Measurements from ENCODE around the gene KRT32.

The KRT32 gene

DNA sequence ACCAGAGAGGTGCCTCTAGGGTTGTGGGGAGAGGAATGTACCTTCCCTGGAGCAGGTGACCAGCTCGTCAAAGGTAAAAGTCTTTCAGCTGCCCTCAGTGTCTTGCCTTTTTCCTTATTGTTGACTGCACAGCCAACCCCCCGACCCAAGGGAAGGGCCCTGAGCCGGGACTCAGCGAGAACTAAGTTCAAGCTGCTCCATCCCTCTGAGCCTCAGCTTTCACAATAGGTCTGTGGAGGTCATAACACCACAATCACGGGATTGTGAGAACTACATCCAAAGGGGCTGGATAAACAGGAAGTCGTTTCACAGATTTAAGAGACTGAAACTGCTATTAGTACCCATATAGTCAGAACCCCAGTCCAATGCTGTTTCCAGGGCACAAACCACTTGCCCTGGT, 25.2 kb upstream of the KRT32 start:
- DNase-seq: no peak

DNA sequence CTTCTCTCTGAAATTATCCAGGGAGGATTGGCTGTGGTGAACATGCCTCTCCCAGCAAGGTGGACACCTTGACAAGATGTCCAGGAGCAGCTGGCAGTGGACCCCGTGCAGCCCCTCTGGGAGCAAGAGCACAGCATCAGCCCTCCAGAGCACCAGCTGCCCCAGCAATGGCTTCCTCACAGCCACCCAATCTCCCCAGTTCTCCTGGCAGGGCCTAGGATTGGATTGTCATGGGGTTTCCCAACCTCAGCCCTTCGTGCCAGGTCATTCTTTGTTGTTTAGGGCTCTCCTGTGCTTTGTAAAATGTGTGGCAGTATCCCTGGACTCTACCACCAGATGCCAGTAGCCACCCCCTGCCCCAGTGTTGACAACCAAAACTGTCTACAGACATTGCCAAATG, 24.3 kb upstream of the KRT32 start:
- DNase-seq: no peak

DNA sequence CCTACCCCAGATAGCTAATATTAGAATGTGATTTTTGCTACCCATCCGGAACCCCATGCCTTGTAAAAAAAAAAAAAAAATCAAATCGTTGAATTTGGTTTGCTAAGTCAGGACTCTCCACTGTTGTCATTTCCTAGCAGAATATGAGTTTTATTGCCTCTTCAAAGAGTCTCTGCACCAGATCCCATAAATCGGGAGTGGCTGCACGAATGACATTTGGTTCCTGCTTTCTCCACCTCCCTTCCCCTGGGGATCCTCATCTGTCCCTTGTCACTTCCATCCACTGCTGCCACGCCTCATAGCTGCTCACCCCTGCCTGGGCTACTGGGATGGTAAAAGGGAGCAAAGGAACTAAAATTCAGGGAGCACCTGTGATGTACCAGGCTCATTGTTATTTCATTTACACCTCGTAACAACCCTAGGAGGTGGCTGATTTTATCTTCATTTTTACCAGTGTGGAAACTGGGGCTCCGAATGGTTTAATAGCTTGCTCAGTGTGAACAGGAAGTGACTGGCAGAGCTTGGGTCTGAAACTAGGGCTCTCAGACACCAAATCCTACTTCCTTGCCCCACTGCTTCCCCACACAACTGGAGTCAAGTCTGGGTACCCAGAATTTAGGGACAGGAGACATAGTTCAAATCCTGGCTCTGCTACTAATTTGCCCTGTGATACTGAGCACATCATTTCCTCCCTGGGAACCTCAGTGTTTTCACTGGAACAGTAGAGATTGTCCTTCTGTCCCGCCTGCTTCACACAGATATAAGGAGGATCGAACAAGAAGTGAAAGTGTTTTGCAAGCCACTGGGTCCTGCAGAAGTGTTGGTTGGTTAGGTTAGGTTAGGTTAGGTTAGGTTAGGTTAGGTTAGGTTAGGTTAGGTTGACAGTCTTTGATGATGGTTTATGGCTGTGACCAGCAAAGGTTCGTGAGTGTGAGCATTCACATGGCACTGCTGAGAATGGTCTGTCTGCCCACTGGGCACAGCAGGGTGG, 23.1 kb upstream of the KRT32 start:
- peak in 1 of 3 experiments; percentile 72 for DNase-seq

DNA sequence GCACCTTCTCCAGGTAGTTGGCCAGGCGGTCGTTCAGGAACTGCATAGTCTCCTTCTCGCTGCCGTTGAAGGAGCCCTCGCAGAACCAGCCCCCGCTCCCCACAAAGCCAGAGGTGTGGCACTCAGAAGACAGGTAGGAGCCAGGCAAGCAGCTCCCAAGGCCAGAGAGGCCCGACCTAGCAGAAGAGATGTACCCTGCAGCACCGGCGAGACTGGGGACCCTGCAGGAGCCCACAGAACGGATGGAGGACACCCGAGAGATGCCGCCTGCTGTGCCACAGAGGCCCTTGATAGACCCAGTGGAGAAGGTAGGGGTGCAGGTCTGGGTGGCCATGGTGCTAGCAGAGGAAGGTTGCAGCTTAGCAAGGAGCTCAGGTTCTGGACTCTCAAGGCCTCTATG, 22.3 kb upstream of the KRT32 start, which contains the start of gene KRT36:
Gene KRT36, minus strand, starts transcription at position 380 of the 400 bp plus-strand sequence. Its CDS starts 46 bp downstream, at position 334.
- DNase-seq: no peak

DNA sequence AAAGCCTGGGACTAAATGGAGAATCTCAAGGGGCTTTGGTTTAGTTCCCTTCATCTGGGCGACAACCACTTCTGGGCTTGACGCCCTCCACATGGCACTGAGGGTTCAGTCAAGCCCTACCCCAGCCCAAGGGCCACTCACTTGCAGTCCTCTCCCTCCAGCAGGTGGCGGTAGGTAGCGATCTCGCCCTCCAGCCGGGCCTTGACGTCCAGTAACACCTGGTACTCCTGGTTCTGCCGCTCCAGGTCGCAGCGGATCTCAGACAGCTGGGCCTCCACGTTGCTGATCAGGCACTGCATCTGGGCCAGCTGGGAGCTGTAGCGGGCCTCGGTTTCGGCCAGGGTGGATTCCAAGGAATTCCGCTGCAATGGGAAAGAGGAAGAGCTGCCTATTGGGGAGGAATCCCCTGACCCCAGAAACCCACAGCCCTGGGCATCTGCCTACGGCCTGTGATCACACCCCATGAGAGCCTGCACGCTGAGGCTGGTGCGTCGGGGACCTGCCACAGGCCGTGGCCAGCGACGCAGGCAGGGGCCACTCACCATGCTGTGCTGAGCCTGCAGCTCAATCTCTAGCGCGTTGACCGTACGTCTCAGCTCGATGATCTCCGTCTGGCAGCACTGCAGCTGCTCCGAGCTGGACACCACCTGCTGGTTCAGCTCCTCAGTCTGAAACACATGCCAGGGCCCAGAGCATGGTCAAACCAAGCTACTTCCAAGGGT, 19.8 kb upstream of the KRT32 start:
- no peak for DNase-seq

DNA sequence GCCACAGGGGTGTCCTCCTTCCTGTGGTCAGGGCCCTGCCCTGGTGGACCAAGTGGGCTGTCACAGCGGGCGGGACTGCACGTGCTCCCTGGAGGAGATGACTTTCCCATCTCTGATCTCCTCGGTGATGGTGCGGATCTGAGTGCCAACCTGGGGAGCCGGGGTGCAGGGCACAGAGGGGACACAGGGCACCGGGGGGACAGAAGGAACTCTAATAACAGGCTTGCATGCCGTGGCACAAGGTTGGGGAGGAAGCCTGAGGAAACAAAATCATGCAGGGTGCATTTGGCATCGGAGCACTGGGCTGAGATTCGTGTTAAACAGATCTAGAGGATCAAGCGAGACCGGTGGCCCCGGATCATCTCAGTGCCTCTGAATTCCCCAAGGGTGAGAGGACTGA, 19.1 kb upstream of the KRT32 start:
- DNase-seq: no peak

DNA sequence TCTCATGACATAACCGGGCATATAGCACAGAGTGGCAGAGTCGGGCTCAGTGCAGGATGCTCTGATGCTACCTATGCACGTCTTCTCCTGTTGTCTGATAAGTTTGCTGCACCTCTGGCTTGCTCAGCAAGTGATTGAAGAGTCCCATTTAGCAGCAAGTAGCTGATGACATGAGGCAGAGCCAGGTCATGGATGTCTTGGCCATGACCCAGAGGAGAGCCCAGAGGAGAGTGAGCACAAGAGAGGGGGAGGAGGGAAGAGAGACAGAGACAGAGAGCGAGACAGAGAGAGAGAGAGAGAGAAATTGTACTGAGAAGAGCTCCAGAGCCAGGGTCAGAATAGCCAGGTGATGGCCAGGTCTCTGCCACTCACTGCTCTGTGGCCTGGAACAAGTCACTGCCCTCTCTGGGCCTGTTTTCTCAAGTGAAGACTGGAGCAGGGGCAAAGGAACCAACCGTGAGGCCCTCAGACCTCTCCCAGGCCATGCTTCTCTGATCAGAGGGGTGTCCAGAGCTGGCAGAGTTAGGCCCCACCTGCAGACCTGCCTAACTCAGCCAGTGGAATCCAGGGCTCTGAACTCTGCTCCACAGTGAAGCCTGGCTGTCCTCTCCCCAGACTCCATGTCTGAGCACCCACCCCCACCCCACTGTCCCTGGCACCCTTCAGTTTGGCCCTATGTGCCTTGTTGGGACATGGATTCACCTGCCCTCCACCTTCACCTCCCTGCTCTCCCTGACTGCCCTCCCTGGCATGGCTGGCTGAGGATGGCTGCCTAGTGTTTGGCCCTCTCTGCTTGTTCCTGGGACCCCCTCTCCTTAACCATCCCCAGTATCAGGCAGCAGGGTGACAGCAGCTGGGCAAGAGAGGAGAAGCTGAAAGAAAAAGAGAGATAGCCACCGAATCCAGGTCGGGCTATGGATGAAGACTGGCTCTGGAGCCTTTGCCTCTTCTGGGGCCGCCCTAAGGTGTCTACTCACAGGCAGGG, 18.0 kb upstream of the KRT32 start:
- DNase-seq: no peak

DNA sequence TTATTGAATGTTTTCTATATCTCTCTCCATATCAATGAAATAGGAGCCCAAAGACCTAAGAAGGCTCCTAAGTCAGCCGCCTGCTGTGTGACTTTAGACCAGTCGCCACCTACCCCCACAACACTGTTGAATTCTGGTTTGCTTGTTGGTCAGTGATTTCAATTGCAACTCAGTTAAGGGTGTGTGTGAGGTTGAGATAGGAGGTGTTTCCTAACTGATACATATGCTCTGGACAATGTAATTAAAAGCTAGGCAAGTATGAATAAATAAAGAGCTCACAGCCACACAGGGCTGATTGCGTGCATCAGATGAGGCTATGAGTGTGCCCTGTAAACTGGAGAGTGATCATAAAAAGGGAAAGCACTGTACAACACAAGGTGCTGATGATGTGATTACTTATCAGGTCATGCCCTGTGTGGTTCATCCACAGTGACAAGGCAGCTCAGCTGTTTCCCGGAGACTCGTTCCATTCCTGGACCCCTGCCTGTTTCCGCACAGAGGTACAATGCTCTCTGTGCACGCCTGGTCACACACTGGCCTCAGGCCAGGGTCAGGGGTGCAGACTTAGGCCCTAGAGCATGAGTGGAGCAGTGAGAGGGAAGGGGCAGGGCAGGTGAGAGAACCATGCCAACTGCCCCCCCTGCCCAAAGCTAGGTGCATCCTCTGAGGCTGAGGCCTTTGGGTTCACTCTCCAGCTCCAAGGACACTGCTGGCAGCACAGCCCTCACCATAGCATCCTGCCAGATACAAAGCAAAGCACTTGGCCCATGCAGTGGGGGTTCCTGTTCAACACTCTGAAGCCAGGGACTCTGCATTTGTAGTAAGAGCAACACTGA, 17.0 kb upstream of the KRT32 start:
- DNase-seq: no peak

DNA sequence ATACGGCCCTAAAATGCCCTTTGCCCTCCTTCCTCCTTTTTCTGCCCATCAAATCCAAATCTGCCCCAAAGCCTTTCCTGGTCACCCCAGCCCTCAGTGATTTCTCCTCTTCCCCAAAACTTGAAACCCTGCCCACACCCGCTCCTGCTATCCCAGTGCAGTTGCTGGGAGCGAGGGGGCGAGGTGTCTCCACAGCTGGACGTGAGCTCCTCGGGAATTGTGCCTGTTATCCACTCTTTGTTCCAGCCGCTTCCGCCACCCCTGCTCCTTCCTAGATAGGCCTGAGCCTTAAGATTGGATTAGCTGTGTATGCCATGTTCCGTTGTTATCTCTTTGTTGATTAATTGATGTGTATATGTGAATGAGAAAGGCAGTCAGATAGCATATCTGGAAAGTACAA, 16.3 kb upstream of the KRT32 start:
- no peak for DNase-seq

DNA sequence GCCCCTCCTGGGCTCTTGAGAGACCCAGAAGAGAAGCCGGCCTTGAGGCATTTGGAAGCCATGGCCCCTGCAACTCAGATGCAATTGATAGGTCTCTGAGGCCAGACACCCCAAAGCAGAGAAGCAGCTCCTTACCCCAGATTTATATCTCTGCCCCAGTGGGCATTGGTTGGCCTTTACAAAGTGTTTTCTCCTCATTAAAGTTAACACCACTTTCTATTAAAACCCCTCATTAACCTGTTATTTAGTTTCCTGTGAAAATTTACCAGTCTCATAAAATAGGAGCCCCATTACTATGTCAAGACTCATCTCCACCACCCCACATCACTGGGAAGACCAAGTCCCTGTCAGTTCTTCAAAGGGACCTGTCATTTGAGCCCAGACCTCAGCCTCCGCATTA, 13.8 kb upstream of the KRT32 start, which contains the start of gene KRT35:
Gene KRT35, minus strand, starts transcription at position 116 of the 400 bp plus-strand sequence. Its CDS starts 54 bp downstream, at position 62.
- DNase-seq: no peak

DNA sequence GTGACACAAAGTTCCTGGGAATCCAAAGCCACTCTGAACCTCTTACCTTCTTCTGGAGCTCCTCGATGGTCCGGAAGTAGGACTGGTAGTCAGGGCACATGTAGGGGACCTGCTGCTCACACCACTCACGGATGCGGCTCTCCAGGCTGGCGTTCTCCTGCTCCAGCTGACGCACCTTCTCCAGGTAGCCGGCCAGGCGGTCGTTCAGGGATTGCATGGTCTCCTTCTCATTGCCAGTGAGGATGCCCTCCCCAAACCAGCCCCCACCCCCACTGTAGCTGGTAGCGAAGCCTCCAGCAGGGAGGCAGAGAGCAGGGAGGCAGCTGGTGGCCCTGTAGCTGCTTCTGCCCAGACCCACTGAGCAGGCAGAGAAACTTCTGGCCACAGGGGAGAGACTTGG, 13.4 kb upstream of the KRT32 start:
- DNase-seq: no peak

DNA sequence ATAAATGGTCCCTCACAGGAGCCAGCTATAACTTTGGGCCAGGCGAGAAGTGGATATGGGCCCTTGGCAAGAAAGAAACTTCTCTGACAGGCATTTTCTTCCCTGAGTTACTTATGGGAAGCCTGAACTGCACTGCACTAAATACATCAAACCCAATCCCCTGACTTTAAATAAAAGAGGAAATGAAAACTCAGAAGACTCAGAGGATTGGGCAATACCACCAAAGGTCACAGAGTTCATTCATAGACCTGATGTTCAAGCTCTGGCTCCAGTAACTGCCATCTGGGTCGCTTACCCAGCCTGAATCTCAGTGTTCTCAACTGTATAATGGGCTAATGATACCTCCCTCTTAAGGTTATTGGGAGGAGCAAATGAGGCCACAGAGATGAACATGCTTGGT, 12.9 kb upstream of the KRT32 start:
- DNase-seq: no peak

DNA sequence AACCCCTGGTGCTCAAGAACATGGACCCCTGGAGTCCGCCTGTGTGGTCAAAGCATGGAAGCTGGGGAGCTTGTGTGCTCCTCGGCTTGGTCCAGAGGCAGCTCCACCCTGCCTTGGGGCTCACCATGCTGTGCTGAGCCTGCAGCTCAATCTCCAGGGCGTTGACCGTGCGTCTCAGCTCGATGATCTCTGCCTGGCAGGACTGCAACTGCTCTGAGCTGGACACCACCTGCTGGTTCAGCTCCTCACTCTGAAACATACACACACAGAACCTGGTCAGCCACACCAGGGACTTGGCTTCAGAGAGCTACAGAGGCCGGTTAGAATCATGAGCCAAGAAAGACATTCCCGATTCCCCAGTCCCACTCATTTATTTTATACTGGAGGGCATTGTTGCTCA, 11.1 kb upstream of the KRT32 start:
- no peak for DNase-seq

DNA sequence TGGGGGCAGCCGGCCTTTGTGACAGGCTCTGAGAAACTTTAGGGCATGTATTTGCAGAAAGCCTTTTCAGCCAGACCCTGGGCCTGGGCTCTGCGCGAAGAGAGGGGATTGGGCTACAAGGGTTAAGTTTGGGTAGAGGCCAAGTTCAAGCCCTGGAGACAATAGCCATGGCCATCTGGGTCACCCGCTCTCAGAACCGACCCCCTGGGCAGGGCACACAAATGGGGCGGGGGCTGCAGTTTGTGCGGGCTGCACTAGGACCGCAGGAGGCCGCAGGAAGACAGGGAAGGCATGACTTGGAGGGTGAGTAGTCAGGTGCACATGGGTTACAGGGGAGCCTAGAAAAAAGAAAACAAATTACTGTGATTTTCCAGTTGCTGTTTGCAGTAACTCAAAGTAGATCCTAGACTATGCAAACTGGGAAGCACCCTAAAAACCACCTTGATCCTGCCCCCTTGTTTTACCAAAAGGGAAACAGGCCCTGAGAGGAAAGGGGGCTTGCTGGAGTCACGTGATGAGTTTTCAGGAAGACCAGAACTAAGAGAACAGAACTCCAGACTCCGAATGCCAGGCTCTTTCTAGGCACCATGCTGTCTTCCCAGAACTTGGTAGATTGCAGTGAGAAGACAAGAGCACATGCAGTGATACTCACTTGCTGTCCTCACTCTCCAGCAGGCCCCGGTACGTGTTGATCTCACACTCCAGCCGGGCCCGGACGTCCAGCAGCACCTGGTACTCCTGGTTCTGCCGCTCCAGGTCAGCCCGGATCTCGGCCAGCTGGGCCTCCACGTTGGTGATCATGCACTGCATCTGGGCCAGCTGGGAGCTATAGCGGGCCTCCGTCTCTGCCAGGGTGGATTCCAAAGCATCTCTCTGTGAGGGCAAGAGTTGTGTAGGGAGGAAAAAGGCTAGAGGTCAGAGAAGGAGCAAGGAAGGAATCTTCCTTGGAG, 10.0 kb upstream of the KRT32 start:
- DNase-seq: no peak

DNA sequence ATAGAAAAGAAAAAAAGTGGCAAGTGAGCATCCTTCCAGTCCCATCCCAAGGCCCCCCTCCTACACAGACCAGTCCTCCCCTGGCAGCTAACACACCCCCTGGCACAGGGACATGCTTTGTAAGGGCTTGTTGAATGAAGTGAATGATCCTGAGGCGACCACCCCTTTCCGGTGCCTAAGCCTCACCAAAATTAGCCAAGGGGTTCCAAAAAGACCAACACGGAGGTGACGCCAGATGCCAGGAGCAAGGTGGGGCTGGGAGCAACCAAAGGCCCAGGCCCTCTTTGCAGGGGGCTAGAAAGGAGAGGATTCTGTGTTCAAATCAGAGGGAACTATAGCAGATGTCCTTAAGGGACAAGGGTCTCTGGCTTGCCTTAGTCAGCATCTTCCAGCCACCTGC, 8.2 kb upstream of the KRT32 start:
- no peak for DNase-seq

DNA sequence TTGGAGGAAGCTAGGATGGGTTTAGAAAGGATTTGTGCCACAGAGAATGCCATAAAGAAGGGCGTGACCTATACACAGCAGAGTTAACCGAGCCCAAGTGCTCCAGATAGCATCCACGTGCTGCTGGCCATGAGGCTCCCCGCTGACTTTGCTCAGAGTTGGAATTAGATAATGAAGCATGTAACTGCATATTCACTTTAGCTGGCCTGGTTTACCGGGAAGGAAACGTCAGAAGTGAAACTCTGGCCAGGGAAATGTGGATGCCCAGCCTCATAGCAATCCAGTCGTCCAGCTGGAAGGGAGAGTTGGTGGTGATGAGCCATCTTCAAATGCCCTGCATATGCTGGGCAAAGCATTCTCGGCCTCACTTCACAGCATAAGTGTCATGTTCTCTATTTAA, 7.7 kb upstream of the KRT32 start:
- DNase-seq: no peak

DNA sequence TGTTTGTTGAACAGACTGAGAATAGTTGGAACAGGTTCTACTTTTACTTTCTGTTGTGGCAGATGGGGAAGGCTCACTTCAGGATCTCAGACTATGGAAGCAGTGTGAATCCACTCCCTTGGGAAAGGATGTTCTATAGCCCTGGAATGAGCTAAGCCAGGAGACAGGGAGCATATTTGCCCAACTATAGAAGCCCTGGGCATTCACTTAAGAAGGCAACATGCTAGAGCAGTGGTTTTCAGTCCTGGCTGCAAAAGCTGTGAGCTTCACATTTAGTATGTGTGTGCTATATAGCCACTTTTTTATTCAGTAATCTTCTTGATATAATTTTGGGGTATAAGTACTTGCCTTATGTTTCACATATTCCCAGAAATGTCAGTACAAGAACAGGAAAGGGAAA, 1.2 kb upstream of the KRT32 start:
- DNase-seq: no peak

DNA sequence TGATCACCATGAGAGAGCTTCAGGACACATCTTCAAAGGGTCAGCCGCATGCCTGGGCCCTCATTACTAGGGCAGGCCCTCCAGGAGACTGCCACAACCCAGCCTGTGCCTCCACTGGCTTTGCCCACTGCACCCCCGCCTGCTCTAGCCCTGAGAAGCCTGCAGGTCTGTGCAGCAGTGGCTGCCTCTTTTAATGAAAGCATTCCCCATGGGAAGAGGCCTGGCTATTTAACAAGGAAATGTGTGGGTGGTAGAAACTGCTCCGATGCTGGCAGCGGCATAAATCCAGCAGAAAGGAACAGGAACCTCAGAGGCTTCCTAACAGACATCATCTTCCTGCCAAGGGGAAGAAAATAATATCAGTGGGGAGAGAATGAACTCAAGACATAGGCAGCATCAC, 375 bp upstream of the KRT32 start:
- no peak for DNase-seq

DNA sequence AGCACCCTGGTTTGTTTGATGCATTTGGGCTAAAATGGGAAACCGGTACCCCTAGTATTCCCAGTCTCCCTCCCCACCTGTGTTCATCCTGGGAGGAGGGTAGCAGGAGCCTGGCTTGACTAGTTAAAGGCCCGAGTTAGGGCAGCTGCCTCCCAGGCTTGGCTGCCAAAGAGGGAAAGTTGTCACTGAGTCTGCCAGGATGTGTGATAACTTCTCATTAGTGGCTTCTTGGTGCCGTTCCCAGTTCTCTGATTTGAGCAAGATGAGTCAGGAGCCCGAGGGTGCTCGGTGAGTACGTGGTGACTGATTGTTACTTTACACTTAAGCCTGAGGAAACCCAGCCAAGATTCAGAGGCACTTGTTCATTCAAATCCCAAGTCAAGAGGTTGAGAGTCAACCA, 2.5 kb downstream of the KRT32 start:
- no peak for DNase-seq

DNA sequence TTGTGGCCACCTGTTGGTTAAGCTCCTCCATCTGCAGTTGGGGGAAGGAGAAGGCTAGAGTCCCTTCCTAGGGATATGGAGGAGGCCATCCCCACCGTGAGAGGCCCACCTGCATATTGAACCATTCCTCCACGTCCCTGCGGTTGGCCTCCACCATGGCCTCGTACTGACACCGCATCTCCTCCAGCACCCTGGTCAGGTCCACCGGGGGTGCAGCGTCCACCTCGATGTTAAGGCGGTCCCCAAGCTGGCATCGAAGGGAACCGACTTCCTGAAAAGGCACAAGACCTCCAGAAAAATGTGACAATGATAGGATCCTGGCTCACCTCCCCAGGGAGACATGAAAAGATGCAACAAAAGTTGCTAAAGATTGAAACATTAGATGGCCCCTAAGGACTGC, 3.0 kb downstream of the KRT32 start:
- no peak for DNase-seq

DNA sequence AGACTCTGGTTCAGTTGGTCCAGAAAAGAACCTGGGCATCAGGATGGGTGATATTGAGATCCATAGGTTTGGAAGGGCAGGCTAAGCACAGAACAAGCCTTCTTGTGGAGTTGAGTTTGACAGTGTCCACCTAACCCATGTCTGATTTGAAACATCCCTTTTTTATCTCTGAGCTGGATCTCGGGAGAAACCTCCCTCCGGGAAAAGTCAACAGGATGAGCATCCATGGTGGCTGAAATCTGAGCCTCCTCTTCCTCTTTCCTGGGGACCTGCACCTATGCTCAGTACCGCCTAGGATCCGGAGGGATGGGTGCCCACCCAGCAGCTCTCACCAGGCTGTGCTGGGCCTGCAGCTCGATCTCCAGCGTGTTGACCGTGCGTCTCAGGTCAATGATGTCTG, 3.4 kb downstream of the KRT32 start:
- DNase-seq: no peak

All from NCI-H1417 (cell line).